ELR (cell line): ENCODE measurements around the gene PLA2G4B.

Experiments used
- DNase-seq: peaks from one replicate; pipeline ENCODE4 v3.0.0-alpha.2; 2015; ENCODE audit warnings: low read depth

Gene PLA2G4B, protein sequence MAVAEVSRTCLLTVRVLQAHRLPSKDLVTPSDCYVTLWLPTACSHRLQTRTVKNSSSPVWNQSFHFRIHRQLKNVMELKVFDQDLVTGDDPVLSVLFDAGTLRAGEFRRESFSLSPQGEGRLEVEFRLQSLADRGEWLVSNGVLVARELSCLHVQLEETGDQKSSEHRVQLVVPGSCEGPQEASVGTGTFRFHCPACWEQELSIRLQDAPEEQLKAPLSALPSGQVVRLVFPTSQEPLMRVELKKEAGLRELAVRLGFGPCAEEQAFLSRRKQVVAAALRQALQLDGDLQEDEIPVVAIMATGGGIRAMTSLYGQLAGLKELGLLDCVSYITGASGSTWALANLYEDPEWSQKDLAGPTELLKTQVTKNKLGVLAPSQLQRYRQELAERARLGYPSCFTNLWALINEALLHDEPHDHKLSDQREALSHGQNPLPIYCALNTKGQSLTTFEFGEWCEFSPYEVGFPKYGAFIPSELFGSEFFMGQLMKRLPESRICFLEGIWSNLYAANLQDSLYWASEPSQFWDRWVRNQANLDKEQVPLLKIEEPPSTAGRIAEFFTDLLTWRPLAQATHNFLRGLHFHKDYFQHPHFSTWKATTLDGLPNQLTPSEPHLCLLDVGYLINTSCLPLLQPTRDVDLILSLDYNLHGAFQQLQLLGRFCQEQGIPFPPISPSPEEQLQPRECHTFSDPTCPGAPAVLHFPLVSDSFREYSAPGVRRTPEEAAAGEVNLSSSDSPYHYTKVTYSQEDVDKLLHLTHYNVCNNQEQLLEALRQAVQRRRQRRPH

DNA sequence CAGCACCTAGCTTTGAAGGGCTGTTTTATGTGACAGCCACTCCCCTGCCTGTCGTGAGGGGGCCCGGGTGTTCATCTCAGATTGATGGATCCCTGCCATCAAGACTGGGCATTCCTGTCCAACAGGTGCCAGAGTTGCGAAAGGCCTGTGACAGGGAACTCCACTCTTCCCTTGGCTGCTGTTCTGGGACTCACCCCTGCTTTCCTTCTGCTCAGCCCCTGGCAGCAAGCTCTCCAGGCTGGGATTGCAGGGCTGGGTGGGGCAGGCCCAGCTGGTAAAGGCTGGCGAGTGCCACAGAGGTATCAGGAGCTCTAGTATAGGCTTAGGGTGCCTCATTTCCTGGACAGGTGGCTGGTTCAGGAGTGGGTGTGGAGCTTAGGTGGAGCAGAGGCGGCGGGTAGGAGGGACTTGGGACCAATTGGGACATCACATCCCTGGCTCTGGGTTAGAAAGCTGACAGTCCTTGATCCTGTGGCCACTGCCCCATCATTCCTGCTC, at the start of gene PLA2G4B:
Gene PLA2G4B, plus strand, starts transcription at position 448 of the 498 bp plus-strand sequence. CDS start 67 bp downstream, outside the sequence.
- DNase-seq, result no peak

GRCh38 chr15:41789236-41789635, 49.4 kb upstream of the PLA2G4B start:
- no peak for DNase-seq

DNA sequence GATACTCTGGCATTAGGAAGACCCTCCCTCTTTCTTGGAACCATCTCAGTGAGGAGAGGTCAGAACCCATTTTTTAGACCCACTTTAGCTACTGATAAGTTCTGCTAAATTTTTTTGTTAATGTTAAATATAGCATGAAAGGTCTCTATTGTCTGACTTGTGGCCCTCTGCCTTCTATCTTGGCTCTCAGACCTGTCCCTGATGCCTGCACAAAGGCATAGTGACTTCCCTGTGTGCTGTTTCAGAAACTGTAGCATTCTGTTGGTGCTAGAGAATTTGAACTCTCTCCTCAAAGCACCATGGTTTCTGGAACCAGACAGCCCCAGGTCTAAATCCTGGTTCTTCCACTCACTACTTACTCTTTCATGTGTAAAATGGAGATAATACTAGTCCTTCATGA, 49.0 kb upstream of the PLA2G4B start:
- no peak for DNase-seq

DNA sequence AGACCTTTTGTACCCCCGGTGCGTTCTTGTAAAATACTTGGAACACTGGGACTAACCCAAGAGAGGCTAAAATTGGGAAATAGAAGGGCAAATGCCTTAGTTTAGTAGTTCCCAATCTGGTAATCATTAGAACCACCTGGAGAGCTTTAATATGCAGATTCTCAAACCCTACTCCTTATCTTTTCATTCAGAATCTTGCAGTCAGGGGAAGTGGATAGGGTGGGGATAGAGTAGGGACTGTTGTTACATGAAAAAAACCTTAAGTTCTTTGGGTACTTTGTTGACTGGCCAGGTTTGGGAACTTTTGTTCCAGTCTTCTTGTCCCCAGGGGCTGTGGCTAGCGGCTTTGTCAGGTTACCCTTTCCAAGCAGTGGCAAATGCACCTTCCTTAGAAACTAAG, 48.5 kb upstream of the PLA2G4B start:
- DNase-seq, result no peak

GRCh38 chr15:41790756-41791546, 47.7 kb upstream of the PLA2G4B start:
- DNase-seq, result peak; percentile 91

DNA sequence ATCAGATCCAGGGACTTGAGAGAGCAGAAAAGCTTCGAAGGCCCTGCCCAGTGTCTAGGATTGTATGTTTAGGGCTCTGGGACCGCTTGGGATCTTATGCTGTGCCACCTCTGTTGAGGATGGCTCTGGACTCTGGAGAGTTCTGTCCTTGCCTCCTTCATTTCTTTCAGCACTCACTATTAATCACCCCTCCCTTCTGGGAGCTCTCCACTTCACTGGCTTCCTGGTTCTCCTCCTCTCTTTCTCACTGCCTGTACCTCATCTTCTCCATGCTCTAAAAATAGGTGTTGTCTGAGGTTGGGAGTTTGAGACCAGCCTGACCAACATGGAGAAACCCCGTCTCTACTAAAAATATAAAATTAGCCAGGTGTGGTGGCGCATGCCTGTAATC, 47.1 kb upstream of the PLA2G4B start:
- DNase-seq, result no peak

DNA sequence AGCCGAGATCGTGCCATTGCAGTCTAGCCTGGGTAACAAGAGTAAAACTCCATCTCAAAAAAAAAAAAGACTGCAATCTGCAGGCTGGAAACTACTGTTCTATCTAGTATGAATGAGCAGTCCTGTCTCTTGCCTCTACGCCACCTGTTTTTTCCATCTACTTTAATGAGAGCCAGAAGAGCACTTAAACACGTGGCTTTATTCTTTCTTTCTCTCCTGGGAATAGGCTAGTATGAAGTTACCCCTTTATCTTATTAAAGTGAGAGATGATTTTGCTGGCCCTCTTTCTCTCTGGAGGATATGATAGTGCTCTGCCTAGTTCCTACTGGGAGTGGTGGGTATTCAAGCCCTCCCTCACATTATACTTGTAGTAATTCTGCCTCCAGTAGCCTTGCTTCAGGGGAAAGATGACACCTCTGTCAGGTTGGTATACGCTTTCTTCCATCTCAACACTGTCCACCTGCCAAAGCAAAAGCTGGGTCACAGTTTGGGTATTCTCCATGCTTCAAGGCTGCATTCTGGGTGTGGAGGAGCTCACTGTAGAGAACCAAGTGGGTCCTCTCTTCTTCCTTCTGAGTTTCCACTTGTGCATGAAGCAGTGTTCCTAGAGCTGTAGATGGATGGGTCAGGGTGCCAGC, 46.5 kb upstream of the PLA2G4B start:
- no peak for DNase-seq

DNA sequence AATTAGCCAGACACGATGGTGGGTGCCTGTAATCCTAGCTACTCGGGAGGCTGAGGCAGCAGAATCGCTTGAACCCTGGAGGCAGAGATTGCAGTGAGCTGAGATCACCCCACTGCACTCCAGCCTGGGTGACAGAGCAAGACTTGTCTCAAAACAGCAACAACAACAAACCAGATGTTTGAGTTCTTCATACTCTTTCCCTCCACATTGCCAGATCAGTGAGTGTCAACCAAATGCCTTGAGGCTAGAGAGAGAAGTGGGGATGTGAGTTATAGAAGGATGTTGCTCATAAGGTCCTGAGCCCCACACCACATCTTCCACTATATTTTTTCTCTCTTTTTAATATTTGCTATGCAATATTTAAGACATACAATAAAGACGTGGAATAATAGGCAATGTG, 44.6 kb upstream of the PLA2G4B start:
- DNase-seq, result peak; percentile 95

GRCh38 chr15:41795996-41796856, 42.4 kb upstream of the PLA2G4B start:
- peak; percentile 58 for DNase-seq

DNA sequence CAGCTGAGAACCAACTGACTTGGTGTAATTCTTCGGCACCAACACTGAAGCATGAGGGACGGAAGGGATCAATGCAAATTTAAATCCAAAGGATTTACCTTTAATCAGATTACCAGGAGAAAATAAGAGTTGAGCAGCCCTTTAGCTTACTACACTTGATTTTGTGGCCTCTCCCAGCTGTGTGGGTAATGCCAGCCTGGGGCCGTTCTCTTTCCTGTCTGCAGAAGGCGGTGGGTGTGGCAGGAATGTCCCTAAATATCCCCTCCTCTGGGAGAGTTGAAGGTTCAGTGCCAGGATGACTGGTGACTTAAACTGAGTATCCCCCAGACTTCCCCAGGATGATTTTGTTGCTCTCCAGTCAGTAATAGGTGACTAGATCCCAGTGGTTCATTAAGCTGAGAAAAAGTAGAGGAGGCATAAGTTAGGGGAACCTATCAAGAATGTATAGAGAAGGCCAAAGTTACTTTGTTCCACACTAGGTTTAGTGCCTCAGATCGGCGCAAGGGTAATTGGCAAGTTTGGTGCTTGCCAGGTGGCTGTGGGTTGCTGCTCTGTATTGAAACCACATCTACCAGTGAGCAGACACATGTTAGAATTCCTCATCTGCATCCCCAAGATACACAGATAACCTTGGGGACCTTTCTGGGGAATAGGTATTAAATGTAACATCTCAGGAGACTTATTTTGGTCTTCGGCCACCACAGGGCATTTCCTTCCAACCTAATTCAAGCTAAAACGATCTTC, 41.3 kb upstream of the PLA2G4B start:
- DNase-seq, result no peak

GRCh38 chr15:41798607-41799487, 39.8 kb upstream of the PLA2G4B start:
- DNase-seq, result peak; percentile 60

GRCh38 chr15:41799488-41799805, 39.2 kb upstream of the PLA2G4B start:
- no peak for DNase-seq

DNA sequence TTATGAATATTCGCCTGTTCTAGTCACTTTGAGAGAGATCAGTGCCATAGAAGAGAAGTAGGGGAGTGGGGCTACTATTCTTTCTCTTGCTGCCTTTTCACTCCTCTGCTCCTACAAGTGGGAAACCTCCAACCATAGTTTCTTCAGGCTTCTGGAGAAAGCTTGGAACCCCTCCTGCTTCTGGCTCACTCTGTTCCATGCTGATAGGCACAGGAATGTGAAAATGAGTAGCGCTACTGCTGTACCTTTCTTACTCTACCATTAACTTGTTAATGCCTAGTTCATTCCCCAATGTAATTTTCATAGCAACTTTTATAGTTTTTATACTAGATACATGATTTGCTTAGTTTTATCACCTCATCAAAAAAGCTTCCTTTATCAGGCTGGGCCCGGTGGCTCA, 37.5 kb upstream of the PLA2G4B start:
- DNase-seq, result no peak

- DNase-seq, result peak; percentile 75
Measured at GRCh38 chr15:41801850-41802455, 36.7 kb upstream of the PLA2G4B start.

GRCh38 chr15:41804361-41804760, 34.3 kb upstream of the PLA2G4B start:
- DNase-seq, result no peak

- DNase-seq, result no peak
Measured at GRCh38 chr15:41804916-41805666, 33.6 kb upstream of the PLA2G4B start.

GRCh38 chr15:41805711-41806110, 32.9 kb upstream of the PLA2G4B start:
- no peak for DNase-seq
